ENCODE measurements around the gene PHACTR1. TPM values are rescaled to one million over a fixed set of nuclear protein-coding genes. Genes with fewer than 3 reads are reported as not detected.

PHACTR1 gene
- total RNA-seq, 1 experiment from 2014 or later: 2.6 TPM

DNA sequence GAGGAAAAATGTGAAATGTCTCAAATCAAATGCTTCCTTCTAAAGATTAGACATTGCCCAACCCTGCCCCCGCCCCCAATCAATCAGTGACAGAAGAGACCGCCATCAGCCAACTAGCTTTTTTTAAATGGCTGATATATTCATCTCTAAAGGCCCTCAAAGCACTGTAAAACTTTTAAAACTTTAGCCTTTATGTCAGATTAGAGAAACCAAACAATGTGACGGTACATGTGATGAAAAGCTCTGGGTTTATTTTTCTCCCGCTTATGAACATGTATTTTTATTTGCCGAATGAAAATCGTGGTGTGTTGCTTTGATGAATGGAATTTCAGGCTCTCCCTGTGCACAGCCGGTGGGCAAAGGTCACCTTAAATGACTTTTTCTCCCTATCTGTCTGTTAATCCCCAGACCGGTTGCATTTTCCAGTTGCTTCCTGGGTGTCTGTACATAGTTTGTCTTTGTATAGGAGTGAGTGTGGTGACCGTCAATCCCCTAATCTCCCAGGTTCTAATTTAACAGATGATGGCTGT lies 573.3 kb downstream of the PHACTR1 start:
- no peaks in the 10 kb centered on the region for H3K9me3 ChIP-seq (ENCODE audit: low read depth, low read length, poor library complexity, severe bottlenecking)
- CTCF ChIA-PET: no interaction called here
- peaks cover 12% of the 10 kb centered on the region for H3K36me3 ChIP-seq (ENCODE audit: insufficient read depth, low read length, poor library complexity, severe bottlenecking)
- intact Hi-C loops (cut with micrococcal nuclease; ENCODE audit: unreplicated experiment): no loop called here
- no peak for DNase-seq (ENCODE audit: low spot score)
- BruUV-seq (replicated peaks): no TSS peak
- POLR2A ChIA-PET (ENCODE audit: low non-redundant PET): no interaction called here
- TF ChIP-seq, protein P1, sequence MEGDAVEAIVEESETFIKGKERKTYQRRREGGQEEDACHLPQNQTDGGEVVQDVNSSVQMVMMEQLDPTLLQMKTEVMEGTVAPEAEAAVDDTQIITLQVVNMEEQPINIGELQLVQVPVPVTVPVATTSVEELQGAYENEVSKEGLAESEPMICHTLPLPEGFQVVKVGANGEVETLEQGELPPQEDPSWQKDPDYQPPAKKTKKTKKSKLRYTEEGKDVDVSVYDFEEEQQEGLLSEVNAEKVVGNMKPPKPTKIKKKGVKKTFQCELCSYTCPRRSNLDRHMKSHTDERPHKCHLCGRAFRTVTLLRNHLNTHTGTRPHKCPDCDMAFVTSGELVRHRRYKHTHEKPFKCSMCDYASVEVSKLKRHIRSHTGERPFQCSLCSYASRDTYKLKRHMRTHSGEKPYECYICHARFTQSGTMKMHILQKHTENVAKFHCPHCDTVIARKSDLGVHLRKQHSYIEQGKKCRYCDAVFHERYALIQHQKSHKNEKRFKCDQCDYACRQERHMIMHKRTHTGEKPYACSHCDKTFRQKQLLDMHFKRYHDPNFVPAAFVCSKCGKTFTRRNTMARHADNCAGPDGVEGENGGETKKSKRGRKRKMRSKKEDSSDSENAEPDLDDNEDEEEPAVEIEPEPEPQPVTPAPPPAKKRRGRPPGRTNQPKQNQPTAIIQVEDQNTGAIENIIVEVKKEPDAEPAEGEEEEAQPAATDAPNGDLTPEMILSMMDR (conservative IDR thresholded peaks at IDR 0.05; ENCODE audit: low read depth, low read length): no peak
- no peak for TF ChIP-seq EZH2 (IDR thresholded peaks at IDR 0.05; ENCODE audit: borderline replicate concordance, low read depth, low read length, poor library complexity, severe bottlenecking)
- H3K4me1 ChIP-seq (ENCODE audit: insufficient read depth, low read length, poor library complexity, severe bottlenecking): no peaks in the 10 kb centered on the region
- no peak overlapping the region for H3K4me3 ChIP-seq (ENCODE audit: low read depth, low read length, poor library complexity, severe bottlenecking)
- no peak overlapping the region for H3K27ac ChIP-seq (ENCODE audit: low read depth, low read length, poor library complexity, severe bottlenecking)
- no peaks in the 10 kb centered on the region for H3K27me3 ChIP-seq (replicated peaks; ENCODE audit: insufficient read depth, low read depth, low read length, poor library complexity)

- CTCF ChIA-PET: no interaction called here
- Histone ChIP-seq H3K9me3 (ENCODE audit: low read depth, low read length, poor library complexity, severe bottlenecking) (no peaks in the 10 kb centered on the region), H3K27ac (ENCODE audit: low read depth, low read length, poor library complexity, severe bottlenecking) (no peak overlapping the region), H3K4me3 (ENCODE audit: low read depth, low read length, poor library complexity, severe bottlenecking) (no peak overlapping the region), H3K4me1 (ENCODE audit: insufficient read depth, low read length, poor library complexity, severe bottlenecking) (no peaks in the 10 kb centered on the region), H3K27me3 (replicated peaks; ENCODE audit: insufficient read depth, low read depth, low read length, poor library complexity) (no peaks in the 10 kb centered on the region), H3K36me3 (ENCODE audit: insufficient read depth, low read length, poor library complexity, severe bottlenecking) (peaks cover 12% of the 10 kb centered on the region)
- no peak for TF ChIP-seq EZH2 (IDR thresholded peaks at IDR 0.05; ENCODE audit: borderline replicate concordance, low read depth, low read length, poor library complexity, severe bottlenecking)
- TF ChIP-seq, protein P1 (conservative IDR thresholded peaks at IDR 0.05; ENCODE audit: low read depth, low read length): no peak
- POLR2A ChIA-PET (ENCODE audit: low non-redundant PET): no interaction called here
- intact Hi-C loops (cut with micrococcal nuclease; ENCODE audit: unreplicated experiment): no loop called here
- BruUV-seq (replicated peaks): no TSS peak
- DNase-seq (ENCODE audit: low spot score): no peak
Measured at GRCh38 chr6:13290335-13290734, 573.8 kb downstream of the PHACTR1 start.

GRCh38 chr6:13292774-13293173 lies 576.2 kb downstream of the PHACTR1 start:
- peaks cover 12% of the 10 kb centered on the region for H3K36me3 ChIP-seq (ENCODE audit: insufficient read depth, low read length, poor library complexity, severe bottlenecking)
- TF ChIP-seq EZH2 (IDR thresholded peaks at IDR 0.05; ENCODE audit: borderline replicate concordance, low read depth, low read length, poor library complexity, severe bottlenecking): no peak
- TF ChIP-seq, protein P1 (conservative IDR thresholded peaks at IDR 0.05; ENCODE audit: low read depth, low read length): no peak
- no peak for DNase-seq (ENCODE audit: low spot score)
- H3K4me1 ChIP-seq (ENCODE audit: insufficient read depth, low read length, poor library complexity, severe bottlenecking): no peaks in the 10 kb centered on the region
- CTCF ChIA-PET: no interaction called here
- H3K27me3 ChIP-seq (replicated peaks; ENCODE audit: insufficient read depth, low read depth, low read length, poor library complexity): no peaks in the 10 kb centered on the region
- no TSS peak for BruUV-seq (replicated peaks)
- no peak overlapping the region for H3K4me3 ChIP-seq (ENCODE audit: low read depth, low read length, poor library complexity, severe bottlenecking)
- POLR2A ChIA-PET (ENCODE audit: low non-redundant PET): no interaction called here
- H3K9me3 ChIP-seq (ENCODE audit: low read depth, low read length, poor library complexity, severe bottlenecking): no peaks in the 10 kb centered on the region
- intact Hi-C loops (cut with micrococcal nuclease; ENCODE audit: unreplicated experiment): no loop called here
- H3K27ac ChIP-seq (ENCODE audit: low read depth, low read length, poor library complexity, severe bottlenecking): no peak overlapping the region
